ENCODE data around the gene ZNF292.
A peak's percentile ranks its signal among the peaks of the same experiment; 100 is the strongest.
"Not testable (repeated sequence)": the region's sequence is repeated elsewhere in the genome, so short reads cannot be mapped to it uniquely, and the experiment has no call there.

ZNF292 gene

GRCh38 chr6:87154993-87155841, at the start of gene ZNF292:
ZNF292 (plus strand) TSS chr6:87155565; CDS start chr6:87155592, 27 bp downstream.
- peak; percentile 98 for DNase-seq

GRCh38 chr6:87105823-87106222, 49.5 kb upstream of the ZNF292 start:
- no peak for DNase-seq

- DNase-seq: no peak
Measured at GRCh38 chr6:87110636-87111035, 44.7 kb upstream of the ZNF292 start.

GRCh38 chr6:87115402-87116135, 39.8 kb upstream of the ZNF292 start:
- DNase-seq: no peak

GRCh38 chr6:87116922-87117321, 38.4 kb upstream of the ZNF292 start:
- no peak for DNase-seq

GRCh38 chr6:87118054-87118453, 37.3 kb upstream of the ZNF292 start:
- DNase-seq: no peak

GRCh38 chr6:87122477-87122876, 32.9 kb upstream of the ZNF292 start:
- DNase-seq: no peak

GRCh38 chr6:87124074-87124473, 31.3 kb upstream of the ZNF292 start:
- no peak for DNase-seq

- DNase-seq: no peak
Measured at GRCh38 chr6:87126501-87126900, 28.9 kb upstream of the ZNF292 start.

GRCh38 chr6:87127737-87128136, 27.6 kb upstream of the ZNF292 start:
- no peak for DNase-seq

GRCh38 chr6:87136963-87137362, 18.4 kb upstream of the ZNF292 start:
- no peak for DNase-seq

GRCh38 chr6:87139236-87139635, 16.1 kb upstream of the ZNF292 start:
- peak; percentile 54 for DNase-seq

- not testable (repeated sequence) for DNase-seq
Measured at GRCh38 chr6:87139927-87140326, 15.4 kb upstream of the ZNF292 start.

GRCh38 chr6:87146363-87146762, 9.0 kb upstream of the ZNF292 start:
- DNase-seq: no peak

GRCh38 chr6:87150406-87150805, 5.0 kb upstream of the ZNF292 start:
- no peak for DNase-seq

- peak; percentile 83 for DNase-seq
Measured at GRCh38 chr6:87151471-87151780, 3.9 kb upstream of the ZNF292 start.

GRCh38 chr6:87151781-87152525, 3.4 kb upstream of the ZNF292 start:
- DNase-seq: peak; percentile 83

GRCh38 chr6:87152526-87152955, 2.8 kb upstream of the ZNF292 start:
- no peak for DNase-seq

GRCh38 chr6:87154641-87154992, 748 bp upstream of the ZNF292 start:
- DNase-seq: no peak

GRCh38 chr6:87155842-87156815, 764 bp downstream of the ZNF292 start:
- DNase-seq: peak; percentile 28

- not testable (repeated sequence) for DNase-seq
Measured at GRCh38 chr6:87157596-87157995, 2.2 kb downstream of the ZNF292 start.

GRCh38 chr6:87161299-87161698, 5.9 kb downstream of the ZNF292 start:
- DNase-seq: no peak
